Measurements from ENCODE around the gene C2CD4B. TPM values are rescaled to one million over a fixed set of nuclear protein-coding genes. Genes with fewer than 3 reads are reported as not detected.
A peak's percentile ranks its signal among the peaks of the same experiment; 100 is the strongest.

The C2CD4B gene
- total RNA-seq (2016; rRNA removed; fragmentation: Illumina TruSeq; extraction: Trizol): not detected in 2 replicates
- total RNA-seq (2016; cell fraction: cytosol; rRNA removed; fragmentation: Illumina TruSeq; extraction: Trizol; ENCODE audit: low read depth): not detected in 2 replicates
- total RNA-seq (2016; cell fraction: insoluble cytoplasmic fraction; rRNA removed; fragmentation: Illumina TruSeq; extraction: Trizol): not detected in 2 replicates
- total RNA-seq (2016; cell fraction: membrane; rRNA removed; fragmentation: Illumina TruSeq; extraction: Trizol): not detected in 2 replicates
- not detected in 2 replicates for total RNA-seq (2016; cell fraction: nucleus; rRNA removed; fragmentation: Illumina TruSeq; extraction: Trizol)
- polyA plus RNA-seq (2011; rRNA removed): not detected in 2 replicates
- not detected in 2 replicates for polyA plus RNA-seq (2011; cell fraction: cytosol; rRNA removed)
- polyA plus RNA-seq (2011; cell fraction: nucleus; rRNA removed): not detected in 2 replicates
- polyA plus RNA-seq (2012): not detected in 2 replicates
- polyA plus RNA-seq (2016; cell fraction: cytosol; fragmentation: Illumina TruSeq; extraction: Trizol; ENCODE audit: low read depth): not detected in 2 replicates
- not detected in 2 replicates for polyA plus RNA-seq (2016; cell fraction: insoluble cytoplasmic fraction; fragmentation: Illumina TruSeq; extraction: Trizol; ENCODE audit: low read depth)
- polyA plus RNA-seq (2016; cell fraction: membrane; fragmentation: Illumina TruSeq; extraction: Trizol; ENCODE audit: low read depth): not detected in 2 replicates
- not detected in 2 replicates for polyA plus RNA-seq (2016; cell fraction: nucleus; fragmentation: Illumina TruSeq; extraction: Trizol; ENCODE audit: insufficient read depth, low read depth)
- polyA minus RNA-seq (2011; rRNA and poly(A)+ RNA removed; ENCODE audit: low replicate concordance): not detected in 2 replicates
- not detected in 2 replicates for polyA minus RNA-seq (2011; cell fraction: cytosol; rRNA and poly(A)+ RNA removed)
- polyA minus RNA-seq (2011; cell fraction: nucleus; rRNA and poly(A)+ RNA removed): not detected in 2 replicates
- not detected for Bru-seq, nascent RNA
- BruChase-seq, experiment 1, labeled RNA remaining after a 6-hour chase: not detected
- BruChase-seq, experiment 2, labeled RNA remaining after a 2-hour chase: not detected
- long read RNA-seq, experiment 1: 0 reads
- long read RNA-seq, experiment 2: 0 reads

- CTCF ChIA-PET (ENCODE audit: low intra/inter-chr PET ratio, low total read pairs): no interaction called here
- Histone ChIP-seq H4K20me1 (ENCODE audit: insufficient read depth, low read length) (no peaks in the 10 kb centered on the region), H3K4me3 (replicated peaks in 1 of 3; ENCODE audit: insufficient read depth in 1 of 3, low read depth in 2 of 3, low read length in 3 of 3) (peak within 1 kb of the TSS in 1 of 3 experiments; percentile 28; a peak in 1 of 6 replicates), H3K4me1 (ENCODE audit: insufficient read depth, low read length) (no peaks in the 10 kb centered on the region), H3K9me3 (ENCODE audit: low read length) (no peaks in the 10 kb centered on the region), H3K79me2 (ENCODE audit: insufficient read depth, low read length) (no peaks in the 10 kb centered on the region), H3K4me2 (ENCODE audit: low read depth, low read length) (peak within 1 kb of the TSS; percentile 23; the same call in 1 of the 2 replicates), H2AFZ (ENCODE audit: low read length) (no peak within 1 kb of the TSS), H3K27me3 (ENCODE audit: control insufficient read depth in 1 of 2, insufficient read depth in 2 of 2, low read length in 2 of 2) (peaks cover 1 to 27% of the 10 kb centered on the region in 2 experiments; a peak in 3 of 5 replicates), H3K9ac (ENCODE audit: insufficient read depth, low read depth, low read length) (no peak within 1 kb of the TSS), H3K36me3 (replicated peaks in 1 of 2; ENCODE audit: control insufficient read depth in 1 of 2, insufficient read depth in 2 of 2, low read length in 2 of 2) (no peaks in the 10 kb centered on the region), H3K27ac (ENCODE audit: extremely low read length, insufficient read depth, low read length) (no peak within 1 kb of the TSS)
- no peak for FAIRE-seq
- peak; percentile 84 for ATAC-seq
- DNase-seq (ENCODE audit: low spot score): no peak
- in situ Hi-C loops (cut with HindIII; ENCODE audit: extremely low pct_ligation_motif_present, low pct_unique_long_range_greater_than_20kb): no loop called here
- WGBS (ENCODE audit: low lambda C conversion rate): 29% methylated on average over 18 of the region's 34 CpGs
- POLR2A ChIA-PET: no interaction called here
- no TSS peak for BruUV-seq (replicated peaks)
- intact Hi-C loops (cut with micrococcal nuclease; ENCODE audit: unreplicated experiment): no loop called here
- TF ChIP-seq, protein P1, sequence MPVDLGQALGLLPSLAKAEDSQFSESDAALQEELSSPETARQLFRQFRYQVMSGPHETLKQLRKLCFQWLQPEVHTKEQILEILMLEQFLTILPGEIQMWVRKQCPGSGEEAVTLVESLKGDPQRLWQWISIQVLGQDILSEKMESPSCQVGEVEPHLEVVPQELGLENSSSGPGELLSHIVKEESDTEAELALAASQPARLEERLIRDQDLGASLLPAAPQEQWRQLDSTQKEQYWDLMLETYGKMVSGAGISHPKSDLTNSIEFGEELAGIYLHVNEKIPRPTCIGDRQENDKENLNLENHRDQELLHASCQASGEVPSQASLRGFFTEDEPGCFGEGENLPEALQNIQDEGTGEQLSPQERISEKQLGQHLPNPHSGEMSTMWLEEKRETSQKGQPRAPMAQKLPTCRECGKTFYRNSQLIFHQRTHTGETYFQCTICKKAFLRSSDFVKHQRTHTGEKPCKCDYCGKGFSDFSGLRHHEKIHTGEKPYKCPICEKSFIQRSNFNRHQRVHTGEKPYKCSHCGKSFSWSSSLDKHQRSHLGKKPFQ (CRISPR knock-in tag; IDR thresholded peaks at IDR 0.05; ENCODE audit: insufficient replicate concordance): no peak
- TF ChIP-seq ZNF878 (CRISPR knock-in tag; IDR thresholded peaks at IDR 0.05): no peak
- TF ChIP-seq ZNF619 (CRISPR knock-in tag; IDR thresholded peaks at IDR 0.05): no peak
- no peak for TF ChIP-seq EED (CRISPR knock-in tag; IDR thresholded peaks at IDR 0.05)
- TF ChIP-seq, protein P2, sequence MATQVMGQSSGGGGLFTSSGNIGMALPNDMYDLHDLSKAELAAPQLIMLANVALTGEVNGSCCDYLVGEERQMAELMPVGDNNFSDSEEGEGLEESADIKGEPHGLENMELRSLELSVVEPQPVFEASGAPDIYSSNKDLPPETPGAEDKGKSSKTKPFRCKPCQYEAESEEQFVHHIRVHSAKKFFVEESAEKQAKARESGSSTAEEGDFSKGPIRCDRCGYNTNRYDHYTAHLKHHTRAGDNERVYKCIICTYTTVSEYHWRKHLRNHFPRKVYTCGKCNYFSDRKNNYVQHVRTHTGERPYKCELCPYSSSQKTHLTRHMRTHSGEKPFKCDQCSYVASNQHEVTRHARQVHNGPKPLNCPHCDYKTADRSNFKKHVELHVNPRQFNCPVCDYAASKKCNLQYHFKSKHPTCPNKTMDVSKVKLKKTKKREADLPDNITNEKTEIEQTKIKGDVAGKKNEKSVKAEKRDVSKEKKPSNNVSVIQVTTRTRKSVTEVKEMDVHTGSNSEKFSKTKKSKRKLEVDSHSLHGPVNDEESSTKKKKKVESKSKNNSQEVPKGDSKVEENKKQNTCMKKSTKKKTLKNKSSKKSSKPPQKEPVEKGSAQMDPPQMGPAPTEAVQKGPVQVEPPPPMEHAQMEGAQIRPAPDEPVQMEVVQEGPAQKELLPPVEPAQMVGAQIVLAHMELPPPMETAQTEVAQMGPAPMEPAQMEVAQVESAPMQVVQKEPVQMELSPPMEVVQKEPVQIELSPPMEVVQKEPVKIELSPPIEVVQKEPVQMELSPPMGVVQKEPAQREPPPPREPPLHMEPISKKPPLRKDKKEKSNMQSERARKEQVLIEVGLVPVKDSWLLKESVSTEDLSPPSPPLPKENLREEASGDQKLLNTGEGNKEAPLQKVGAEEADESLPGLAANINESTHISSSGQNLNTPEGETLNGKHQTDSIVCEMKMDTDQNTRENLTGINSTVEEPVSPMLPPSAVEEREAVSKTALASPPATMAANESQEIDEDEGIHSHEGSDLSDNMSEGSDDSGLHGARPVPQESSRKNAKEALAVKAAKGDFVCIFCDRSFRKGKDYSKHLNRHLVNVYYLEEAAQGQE (IDR thresholded peaks at IDR 0.05; ENCODE audit: borderline replicate concordance in 1 of 2, low read depth in 1 of 2, low read length in 2 of 2): no peak
- TF ChIP-seq FOXK2 (IDR thresholded peaks at IDR 0.05): no peak
- no peak for TF ChIP-seq ATRX (CRISPR knock-in tag; IDR thresholded peaks at IDR 0.05; ENCODE audit: borderline replicate concordance)
- TF ChIP-seq, protein P3, sequence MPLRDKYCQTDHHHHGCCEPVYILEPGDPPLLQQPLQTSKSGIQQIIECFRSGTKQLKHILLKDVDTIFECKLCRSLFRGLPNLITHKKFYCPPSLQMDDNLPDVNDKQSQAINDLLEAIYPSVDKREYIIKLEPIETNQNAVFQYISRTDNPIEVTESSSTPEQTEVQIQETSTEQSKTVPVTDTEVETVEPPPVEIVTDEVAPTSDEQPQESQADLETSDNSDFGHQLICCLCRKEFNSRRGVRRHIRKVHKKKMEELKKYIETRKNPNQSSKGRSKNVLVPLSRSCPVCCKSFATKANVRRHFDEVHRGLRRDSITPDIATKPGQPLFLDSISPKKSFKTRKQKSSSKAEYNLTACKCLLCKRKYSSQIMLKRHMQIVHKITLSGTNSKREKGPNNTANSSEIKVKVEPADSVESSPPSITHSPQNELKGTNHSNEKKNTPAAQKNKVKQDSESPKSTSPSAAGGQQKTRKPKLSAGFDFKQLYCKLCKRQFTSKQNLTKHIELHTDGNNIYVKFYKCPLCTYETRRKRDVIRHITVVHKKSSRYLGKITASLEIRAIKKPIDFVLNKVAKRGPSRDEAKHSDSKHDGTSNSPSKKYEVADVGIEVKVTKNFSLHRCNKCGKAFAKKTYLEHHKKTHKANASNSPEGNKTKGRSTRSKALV (CRISPR knock-in tag; IDR thresholded peaks at IDR 0.05): no peak
- no peak for TF ChIP-seq GLMP (CRISPR knock-in tag; IDR thresholded peaks at IDR 0.05; ENCODE audit: borderline replicate concordance)
- TF ChIP-seq PHF5A (CRISPR knock-in tag; IDR thresholded peaks at IDR 0.05; ENCODE audit: low read depth, unreplicated experiment): no peak
Measured at GRCh38 chr15:62165104-62165792, at the start of gene C2CD4B. Gene C2CD4B (minus strand): TSS chr15:62165285. CDS start chr15:62164984, 301 bp downstream.
